Large intestine (tissue), 3 donors: Measurements from ENCODE around the gene TXNRD2. TPM values are rescaled to one million over a fixed set of nuclear protein-coding genes. Genes with fewer than 3 reads are reported as not detected.
"Not testable (repeated sequence)": the region's sequence is repeated elsewhere in the genome, so short reads cannot be mapped to it uniquely, and the experiment has no call there.

Experiments used
- DNase-seq, 2 donors: peaks; one replicate each; pipeline versions ENCODE4 v3.0.0 to v3.0.0-alpha.2; 2013
- H3K27ac ChIP-seq: one replicate; pipeline ENCODE4 v1.5.1; 2013; ENCODE audit warnings: low read length
- H3K27me3 ChIP-seq: 2 replicates; pipeline ENCODE4 v1.6.1; 2013; ENCODE audit warnings: low read length; ENCODE audit not compliant: control insufficient read depth, insufficient read depth
- H3K36me3 ChIP-seq: 2 replicates; pipeline ENCODE4 v1.6.1; 2013; ENCODE audit warnings: low read length; ENCODE audit not compliant: control insufficient read depth, insufficient read depth
- H3K4me1 ChIP-seq: one replicate; pipeline ENCODE4 v1.6.1; 2013; ENCODE audit warnings: low read length; ENCODE audit not compliant: control insufficient read depth, insufficient read depth
- H3K4me3 ChIP-seq: one replicate; pipeline ENCODE4 v1.5.1; 2013; ENCODE audit warnings: low read length
- H3K9me3 ChIP-seq: one replicate; pipeline ENCODE4 v1.6.1; 2013; ENCODE audit warnings: mild to moderate bottlenecking, low read depth, low read length, moderate library complexity; ENCODE audit not compliant: control insufficient read depth
- WGBS: methylation state at CpG from one replicate; pipeline ENCODE4 v1.1.5; 2013; ENCODE audit warnings: low lambda C conversion rate; ENCODE audit not compliant: insufficient coverage; 5-methylcytosine and 5-hydroxymethylcytosine counted together
- polyA plus RNA-seq: library from polyadenylated mRNA; unstranded; fragments of 120-200 nt; gene quantifications from one replicate; pipeline ENCODE4 v1.2.1, GENCODE V29; 2013

Gene TXNRD2
- polyA plus RNA-seq, 1 donor = 22.5 TPM

- no peak for DNase-seq
- H3K27me3 ChIP-seq = no peaks in the 10 kb centered on the region
- 100% methylated on average over 2 of the region's 6 CpGs for WGBS
- H3K27ac ChIP-seq = no peak overlapping the region
- H3K4me1 ChIP-seq = no peaks in the 10 kb centered on the region
- no peaks in the 10 kb centered on the region for H3K36me3 ChIP-seq
- no peak overlapping the region for H3K4me3 ChIP-seq
- H3K9me3 ChIP-seq = no peaks in the 10 kb centered on the region
These were observed 103.7 kb downstream of the TXNRD2 start for GRCh38 chr22:19837915-19838314.

GRCh38 chr22:19836512-19836911, 105.1 kb downstream of the TXNRD2 start:
- no peaks in the 10 kb centered on the region for H3K27me3 ChIP-seq
- H3K4me3 ChIP-seq = no peak overlapping the region
- no peak for DNase-seq
- H3K27ac ChIP-seq = no peak overlapping the region
- no peaks in the 10 kb centered on the region for H3K36me3 ChIP-seq
- H3K4me1 ChIP-seq = no peaks in the 10 kb centered on the region
- no peaks in the 10 kb centered on the region for H3K9me3 ChIP-seq

DNA sequence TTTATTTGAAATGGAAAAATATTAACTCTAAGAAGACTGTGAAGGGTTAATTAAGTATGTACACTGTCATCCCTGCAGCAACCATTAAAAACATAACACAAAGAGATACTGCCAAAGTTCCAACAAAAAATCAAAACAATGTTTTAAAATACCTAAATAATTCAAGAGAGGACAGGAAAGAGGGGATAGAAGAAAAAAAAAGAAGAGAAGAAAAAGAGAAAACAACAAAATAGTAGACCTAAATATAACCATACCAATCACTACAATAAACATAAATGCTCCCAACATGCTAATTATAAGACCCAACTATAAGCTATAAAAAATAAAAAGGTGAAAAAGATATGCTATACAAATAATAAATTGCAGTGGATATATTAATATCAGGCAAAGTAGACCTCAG, 107.0 kb downstream of the TXNRD2 start:
- Histone ChIP-seq H3K4me3 (no peak overlapping the region), H3K4me1 (no peaks in the 10 kb centered on the region), H3K27ac (no peak overlapping the region), H3K36me3 (no peaks in the 10 kb centered on the region), H3K27me3 (no peaks in the 10 kb centered on the region), H3K9me3 (no peaks in the 10 kb centered on the region)
- DNase-seq = no peak

- 86% methylated on average over 2 of the region's 9 CpGs for WGBS
These were observed 108.3 kb downstream of the TXNRD2 start for GRCh38 chr22:19833327-19833726.

GRCh38 chr22:19832476-19833108, 109.0 kb downstream of the TXNRD2 start:
- WGBS = 60% methylated on average over 1 of the region's 7 CpGs
- H3K27ac ChIP-seq = no peak overlapping the region
- H3K4me3 ChIP-seq = no peak overlapping the region
- H3K36me3 ChIP-seq = no peaks in the 10 kb centered on the region
- H3K9me3 ChIP-seq = no peaks in the 10 kb centered on the region
- H3K27me3 ChIP-seq = no peaks in the 10 kb centered on the region
- H3K4me1 ChIP-seq = no peaks in the 10 kb centered on the region
- DNase-seq = no peak

More at GRCh38 chr22:19833327-19833726, 108.3 kb downstream of the TXNRD2 start:
- not testable (repeated sequence) for H3K27ac ChIP-seq, DNase-seq, H3K27me3 ChIP-seq, H3K9me3 ChIP-seq, H3K36me3 ChIP-seq, H3K4me1 ChIP-seq, H3K4me3 ChIP-seq

DNA sequence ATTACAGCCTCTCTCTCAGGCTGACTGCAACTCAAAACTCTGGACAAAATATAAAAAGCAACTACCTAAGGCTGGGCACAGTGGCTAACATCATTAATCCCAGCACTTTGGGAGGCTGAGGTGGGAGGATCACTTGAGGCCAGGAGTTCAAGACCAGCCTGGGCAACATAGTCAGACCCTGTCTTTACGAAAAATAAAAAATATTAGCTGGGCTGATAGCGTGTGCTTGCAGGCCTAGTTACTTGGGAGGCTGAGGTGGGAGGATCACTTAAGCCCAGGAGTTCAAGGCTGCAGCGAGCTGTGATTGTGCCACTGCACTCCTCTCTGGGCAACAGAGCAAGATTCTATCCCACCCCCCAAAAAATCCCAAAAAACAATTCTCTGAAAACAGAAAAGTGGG, 109.6 kb downstream of the TXNRD2 start:
- not testable (repeated sequence) for H3K27me3 ChIP-seq, H3K36me3 ChIP-seq, DNase-seq, H3K4me3 ChIP-seq, H3K27ac ChIP-seq, H3K9me3 ChIP-seq, H3K4me1 ChIP-seq
- WGBS = no CpG with 5 or more reads among the region's 3 CpGs

DNA sequence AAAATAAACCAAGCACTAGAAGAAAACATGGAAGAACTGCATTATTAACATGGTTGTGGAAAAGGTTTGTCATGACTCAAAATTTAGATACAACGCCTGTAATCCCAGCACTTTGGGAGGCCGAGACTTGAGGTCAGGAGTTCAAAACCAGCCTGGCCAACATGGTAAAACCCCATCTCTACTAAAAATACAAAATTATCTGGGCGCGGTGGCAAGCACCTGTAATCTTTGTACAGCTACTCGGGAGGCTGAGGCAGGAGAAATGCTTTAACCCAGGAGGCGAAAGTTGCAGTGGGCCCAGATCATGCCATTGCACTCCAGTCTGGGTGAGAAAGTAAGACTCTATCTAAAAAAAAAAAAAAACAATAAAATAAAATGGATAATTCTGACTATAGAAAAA, 110.6 kb downstream of the TXNRD2 start:
- Histone ChIP-seq H3K4me1 (no peaks in the 10 kb centered on the region), H3K27ac (no peak overlapping the region), H3K4me3 (no peak overlapping the region), H3K27me3 (no peaks in the 10 kb centered on the region), H3K36me3 (no peaks in the 10 kb centered on the region), H3K9me3 (no peaks in the 10 kb centered on the region)
- WGBS = 95% methylated on average over 4 of the region's 6 CpGs
- no peak for DNase-seq

DNA sequence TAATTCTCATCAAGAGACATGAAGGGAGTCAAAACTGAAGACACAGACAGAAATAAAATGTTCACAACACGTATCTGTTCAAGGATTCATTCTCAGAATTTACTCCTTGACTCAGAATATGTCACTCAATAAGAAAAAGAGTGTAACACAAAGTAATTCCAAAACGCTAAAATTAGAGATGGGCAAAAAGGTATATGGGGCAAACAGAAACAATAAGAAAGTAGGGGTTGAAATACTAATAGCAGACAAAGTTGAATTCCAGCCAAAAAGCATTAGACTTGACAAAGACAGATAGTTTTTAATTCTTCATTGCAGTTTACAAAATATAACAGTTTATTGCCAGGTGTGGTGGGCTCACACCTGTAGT, 113.6 kb downstream of the TXNRD2 start:
- H3K4me1 ChIP-seq = peaks cover 17% of the 10 kb centered on the region
- no CpG with 5 or more reads among the region's 2 CpGs for WGBS
- no peaks in the 10 kb centered on the region for H3K9me3 ChIP-seq
- DNase-seq = no peak
- H3K36me3 ChIP-seq = no peaks in the 10 kb centered on the region
- no peaks in the 10 kb centered on the region for H3K27me3 ChIP-seq
- H3K4me3 ChIP-seq = no peak overlapping the region
- no peak overlapping the region for H3K27ac ChIP-seq

- Histone ChIP-seq H3K9me3 (no peaks in the 10 kb centered on the region), H3K4me3 (no peak overlapping the region), H3K27ac (no peak overlapping the region), H3K4me1 (peaks cover 22% of the 10 kb centered on the region), H3K27me3 (no peaks in the 10 kb centered on the region), H3K36me3 (no peaks in the 10 kb centered on the region)
- 67% methylated on average over 5 of the region's 10 CpGs for WGBS
- DNase-seq = no peak
These were observed 114.1 kb downstream of the TXNRD2 start for GRCh38 chr22:19827341-19828034.

- H3K4me3 ChIP-seq = no peak overlapping the region
- no peaks in the 10 kb centered on the region for H3K9me3 ChIP-seq
- H3K4me1 ChIP-seq = peaks cover 25% of the 10 kb centered on the region
- WGBS = 17% methylated on average over 1 of the region's 2 CpGs
- no peak for DNase-seq
- H3K36me3 ChIP-seq = no peaks in the 10 kb centered on the region
- no peaks in the 10 kb centered on the region for H3K27me3 ChIP-seq
- H3K27ac ChIP-seq = no peak overlapping the region
These were observed 115.0 kb downstream of the TXNRD2 start for GRCh38 chr22:19826619-19826950.

GRCh38 chr22:19825904-19826618, 115.6 kb downstream of the TXNRD2 start:
- 92% methylated on average over 2 of the region's 7 CpGs for WGBS
- no peak for DNase-seq
- no peaks in the 10 kb centered on the region for H3K36me3 ChIP-seq

More at GRCh38 chr22:19825904-19826618, 115.6 kb downstream of the TXNRD2 start:
- no peak overlapping the region for H3K4me3 ChIP-seq
- no peaks in the 10 kb centered on the region for H3K9me3 ChIP-seq
- H3K27ac ChIP-seq = no peak overlapping the region
- no peaks in the 10 kb centered on the region for H3K27me3 ChIP-seq
- peaks cover 25% of the 10 kb centered on the region for H3K4me1 ChIP-seq
